BLaER1 (cell line): ENCODE results near the gene FBXL17.

ENCODE experiments used
- H3K27ac ChIP-seq: shearing (Covaris generic); formaldehyde crosslinking; 2 replicates; pipeline ENCODE4 v1.8.1; 2022
- H3K27me3 ChIP-seq: shearing (Covaris generic); formaldehyde crosslinking; 2 replicates; pipeline ENCODE4 v1.8.1; 2022
- H3K36me3 ChIP-seq: shearing (Covaris generic); formaldehyde crosslinking; 2 replicates; pipeline ENCODE4 v1.8.1; 2022
- H3K4me1 ChIP-seq: shearing (Covaris generic); formaldehyde crosslinking; 2 replicates; pipeline ENCODE4 v1.8.1; 2022
- H3K4me2 ChIP-seq: shearing (Covaris generic); formaldehyde crosslinking; 2 replicates; pipeline ENCODE4 v1.8.1; 2022
- H3K4me3 ChIP-seq: shearing (Covaris generic); formaldehyde crosslinking; 2 replicates; pipeline ENCODE4 v1.8.1; 2022
- H3K9ac ChIP-seq: shearing (Covaris generic); formaldehyde crosslinking; 2 replicates; pipeline ENCODE4 v1.8.1; 2022
- H3K9me3 ChIP-seq: shearing (Covaris generic); formaldehyde crosslinking; 2 replicates; pipeline ENCODE4 v1.8.1; 2022
- H4K20me1 ChIP-seq: shearing (Covaris generic); formaldehyde crosslinking; 2 replicates; pipeline ENCODE4 v1.8.1; 2022
- Cebpa-rat ChIP-seq: shearing (Covaris generic); IDR thresholded peaks from 2 replicates; pipeline ENCODE4 v1.8.1; 2022

Gene FBXL17

DNA sequence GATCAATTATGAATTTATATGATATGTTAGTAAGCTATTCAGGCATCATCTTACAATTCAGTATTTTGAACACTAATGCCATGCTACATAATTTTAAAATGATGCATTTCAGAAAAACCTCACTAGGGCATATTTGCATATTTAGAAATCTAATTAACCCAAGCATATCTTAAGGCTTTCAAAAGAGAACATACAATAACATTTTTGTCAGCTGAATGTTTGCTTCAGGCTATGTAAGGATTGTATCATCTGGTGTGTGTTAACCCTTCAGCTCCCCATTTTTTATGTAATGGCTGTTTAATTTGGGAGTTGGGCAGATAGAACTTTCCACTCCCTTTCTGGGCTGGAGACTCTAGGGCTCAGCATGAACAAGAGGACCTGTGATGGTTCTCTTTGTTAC is 412.1 kb downstream of the FBXL17 start:
- Histone ChIP-seq H4K20me1 (no peaks in the 10 kb centered on the region), H3K4me3 (no peak overlapping the region), H3K4me1 (no peaks in the 10 kb centered on the region), H3K4me2 (no peak overlapping the region), H3K27ac (no peak overlapping the region), H3K9me3 (no peaks in the 10 kb centered on the region), H3K27me3 (no peaks in the 10 kb centered on the region), H3K36me3 (no peaks in the 10 kb centered on the region), H3K9ac (no peak overlapping the region)
- no peak for TF ChIP-seq Cebpa-rat

DNA sequence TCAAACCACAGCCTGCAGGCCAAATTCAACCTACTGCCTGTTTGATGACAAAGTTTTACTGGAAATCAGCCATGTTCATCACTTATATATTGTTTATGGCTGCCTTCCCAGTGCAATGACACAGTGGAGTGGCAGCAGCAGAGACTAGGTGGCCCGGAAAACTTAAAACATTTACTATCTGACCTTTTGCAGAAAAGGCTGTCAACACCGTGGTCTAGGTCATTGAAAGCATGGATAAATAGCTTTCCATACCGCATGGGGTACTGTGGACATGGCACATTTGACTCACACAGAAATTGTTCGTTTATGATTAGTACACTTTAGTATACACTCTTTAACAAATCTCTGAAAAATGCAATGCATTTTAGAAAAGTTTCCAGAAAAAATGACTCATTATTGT is 412.9 kb downstream of the FBXL17 start:
- Histone ChIP-seq H3K4me2 (no peak overlapping the region), H3K4me1 (no peaks in the 10 kb centered on the region), H3K9ac (no peak overlapping the region), H3K4me3 (no peak overlapping the region), H4K20me1 (no peaks in the 10 kb centered on the region), H3K27ac (no peak overlapping the region), H3K27me3 (no peaks in the 10 kb centered on the region), H3K9me3 (no peaks in the 10 kb centered on the region), H3K36me3 (no peaks in the 10 kb centered on the region)
- TF ChIP-seq Cebpa-rat, result no peak

DNA sequence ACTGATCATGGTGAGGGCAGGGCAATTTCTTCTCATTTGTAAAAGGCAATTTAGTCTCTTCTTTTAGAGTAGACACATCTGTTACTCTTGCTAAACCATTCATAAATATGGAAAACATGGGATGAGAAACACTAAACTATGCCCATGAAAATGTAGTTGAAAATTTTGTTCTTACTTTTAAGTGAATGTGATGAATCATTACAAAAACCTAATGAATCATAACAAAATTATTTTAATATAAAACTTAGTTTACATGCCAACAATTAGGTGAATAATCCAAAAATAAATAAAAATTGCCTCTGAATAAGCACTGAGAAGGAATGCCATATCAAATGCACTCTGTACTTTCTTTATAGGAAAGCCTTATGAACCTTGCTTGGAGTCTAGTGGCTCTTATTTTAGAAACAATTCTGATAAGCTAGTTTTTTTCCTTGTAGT is 413.5 kb downstream of the FBXL17 start:
- no peak for TF ChIP-seq Cebpa-rat
- Histone ChIP-seq H3K27me3 (no peaks in the 10 kb centered on the region), H3K4me3 (no peak overlapping the region), H3K9me3 (no peaks in the 10 kb centered on the region), H3K36me3 (no peaks in the 10 kb centered on the region), H3K4me1 (no peaks in the 10 kb centered on the region), H3K9ac (no peak overlapping the region), H4K20me1 (no peaks in the 10 kb centered on the region), H3K27ac (no peak overlapping the region), H3K4me2 (no peak overlapping the region)

DNA sequence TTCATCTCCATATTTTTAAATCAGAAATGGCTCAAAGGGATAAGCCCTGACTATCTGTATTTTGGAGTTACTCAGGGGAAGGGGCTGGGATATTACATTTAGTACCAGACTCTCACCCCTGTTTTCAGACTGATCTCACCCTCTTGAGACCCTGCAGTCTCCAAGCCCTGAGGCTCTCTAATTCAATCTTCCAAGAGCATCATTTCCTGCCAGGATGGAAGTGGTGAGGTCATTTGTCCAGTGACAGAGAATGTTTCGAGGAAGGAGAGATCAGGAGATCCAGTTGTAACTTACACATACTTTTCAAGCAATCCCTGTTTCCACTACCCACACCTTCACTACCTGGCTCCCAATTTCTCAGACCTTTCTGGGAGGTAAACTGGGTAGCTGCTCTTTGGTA is 415.7 kb downstream of the FBXL17 start:
- no peak overlapping the region for H3K27ac ChIP-seq

DNA sequence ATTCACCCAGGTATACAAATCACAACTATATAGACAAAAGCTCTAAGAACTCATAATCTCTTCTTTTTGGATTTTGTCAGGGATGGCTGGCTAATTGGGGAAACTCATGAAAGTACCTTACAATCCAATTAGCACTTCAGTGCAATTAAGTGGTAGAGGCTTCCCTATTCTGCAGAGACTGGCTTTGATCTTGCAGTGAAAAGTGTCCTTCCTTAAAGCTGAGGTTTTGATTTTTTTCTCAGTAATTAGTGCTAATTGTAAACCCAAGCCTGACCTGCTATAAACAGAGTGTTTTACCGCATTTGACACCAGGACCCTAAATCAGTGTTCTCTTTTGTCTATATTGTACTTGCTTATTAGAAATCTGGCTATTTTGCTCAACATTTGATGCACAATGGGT is 417.2 kb downstream of the FBXL17 start:
- Histone ChIP-seq H3K4me3 (no peak overlapping the region), H3K27ac (no peak overlapping the region), H3K9me3 (no peaks in the 10 kb centered on the region), H3K4me2 (no peak overlapping the region), H3K36me3 (no peaks in the 10 kb centered on the region), H3K4me1 (no peaks in the 10 kb centered on the region), H3K27me3 (no peaks in the 10 kb centered on the region), H3K9ac (no peak overlapping the region), H4K20me1 (no peaks in the 10 kb centered on the region)
- TF ChIP-seq Cebpa-rat, result no peak

More for the DNA sequence above, 415.7 kb downstream of the FBXL17 start:
- Histone ChIP-seq H3K4me2 (no peak overlapping the region), H3K4me3 (no peak overlapping the region), H3K36me3 (no peaks in the 10 kb centered on the region), H3K4me1 (no peaks in the 10 kb centered on the region), H4K20me1 (no peaks in the 10 kb centered on the region), H3K27me3 (no peaks in the 10 kb centered on the region), H3K9me3 (no peaks in the 10 kb centered on the region), H3K9ac (no peak overlapping the region)
- no peak for TF ChIP-seq Cebpa-rat

DNA sequence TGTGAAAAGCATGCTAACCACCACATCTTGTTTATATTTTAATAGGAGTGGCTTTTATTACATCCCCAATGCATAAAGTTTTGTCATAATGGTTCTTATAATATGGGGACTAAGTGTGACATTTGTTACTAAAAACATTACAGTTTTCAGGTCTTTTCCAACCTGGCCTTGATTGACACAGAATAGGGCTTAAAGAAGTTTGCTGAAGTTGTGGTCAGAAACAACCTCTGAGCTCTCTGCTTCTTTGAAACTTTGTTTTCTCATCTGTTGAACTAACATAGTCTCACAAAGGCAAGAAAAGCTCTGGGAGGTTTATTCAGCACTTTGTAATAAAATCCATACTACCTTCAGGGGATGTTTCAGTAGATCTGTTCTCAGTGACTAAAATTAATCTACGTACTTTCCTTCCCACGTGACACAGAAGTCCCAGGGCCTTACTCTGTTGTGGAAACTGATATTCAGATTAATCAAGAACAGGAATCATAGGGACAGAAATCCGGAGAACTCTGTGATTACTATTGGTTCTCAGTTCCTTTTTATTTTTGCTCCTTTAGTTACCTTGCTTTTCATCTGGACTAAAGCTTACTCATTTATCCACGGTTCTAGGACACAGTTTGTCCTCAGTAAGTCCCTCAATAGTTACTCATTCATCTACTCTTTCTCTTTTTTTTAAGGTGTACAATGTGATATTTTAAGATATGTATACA is 422.2 kb downstream of the FBXL17 start:
- Histone ChIP-seq H4K20me1 (no peaks in the 10 kb centered on the region), H3K27me3 (no peaks in the 10 kb centered on the region), H3K4me3 (no peak overlapping the region), H3K4me2 (no peak overlapping the region), H3K9me3 (no peaks in the 10 kb centered on the region), H3K27ac (no peak overlapping the region), H3K4me1 (no peaks in the 10 kb centered on the region), H3K36me3 (no peaks in the 10 kb centered on the region), H3K9ac (no peak overlapping the region)
- no peak for TF ChIP-seq Cebpa-rat

DNA sequence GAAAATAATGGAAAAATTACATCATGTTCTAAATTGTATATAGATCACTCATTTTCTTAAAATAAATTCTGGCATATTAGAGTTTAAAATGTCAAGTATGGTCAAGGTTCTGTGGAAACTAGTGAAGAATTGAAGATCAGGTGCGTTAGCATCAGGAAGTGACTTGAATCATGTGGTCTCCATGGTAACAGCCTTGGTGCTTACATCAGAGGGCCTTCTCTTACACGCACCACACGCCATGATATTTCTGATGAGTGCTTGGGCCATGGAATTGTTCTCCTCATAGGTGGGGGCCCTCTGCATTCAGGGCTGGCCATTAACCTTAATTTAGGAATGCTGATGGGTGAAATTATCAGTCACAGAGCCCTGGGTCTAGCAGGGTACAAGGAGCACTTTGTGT is 423.0 kb downstream of the FBXL17 start:
- Histone ChIP-seq H3K36me3 (no peaks in the 10 kb centered on the region), H3K4me1 (no peaks in the 10 kb centered on the region), H3K4me2 (no peak overlapping the region), H3K4me3 (no peak overlapping the region), H3K27ac (no peak overlapping the region), H4K20me1 (no peaks in the 10 kb centered on the region), H3K9me3 (no peaks in the 10 kb centered on the region), H3K27me3 (no peaks in the 10 kb centered on the region), H3K9ac (no peak overlapping the region)
- TF ChIP-seq Cebpa-rat, result no peak

DNA sequence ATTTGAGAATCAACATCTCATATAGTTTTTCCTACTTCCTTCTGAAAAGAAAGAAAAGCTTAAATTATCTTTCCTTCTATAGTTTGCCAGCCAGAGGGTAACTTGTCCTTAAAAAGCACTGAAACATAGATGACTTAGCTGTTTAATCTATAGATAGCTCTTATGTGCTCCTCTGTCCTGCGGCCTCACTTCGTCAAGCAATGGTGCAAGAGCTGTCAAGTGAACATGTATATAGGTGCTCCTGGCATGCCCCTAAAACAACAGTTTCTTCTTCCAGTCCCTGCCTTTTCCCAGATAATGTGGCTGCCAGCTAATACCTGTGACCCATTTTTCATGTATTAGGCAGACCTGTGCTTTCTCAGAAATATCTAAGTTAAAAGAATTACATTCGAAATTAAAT is 423.5 kb downstream of the FBXL17 start:
- TF ChIP-seq Cebpa-rat, result no peak
- Histone ChIP-seq H3K27me3 (no peaks in the 10 kb centered on the region), H3K4me1 (no peaks in the 10 kb centered on the region), H3K27ac (no peak overlapping the region), H3K4me3 (no peak overlapping the region), H3K9me3 (no peaks in the 10 kb centered on the region), H3K4me2 (no peak overlapping the region), H3K36me3 (no peaks in the 10 kb centered on the region), H3K9ac (no peak overlapping the region), H4K20me1 (no peaks in the 10 kb centered on the region)

DNA sequence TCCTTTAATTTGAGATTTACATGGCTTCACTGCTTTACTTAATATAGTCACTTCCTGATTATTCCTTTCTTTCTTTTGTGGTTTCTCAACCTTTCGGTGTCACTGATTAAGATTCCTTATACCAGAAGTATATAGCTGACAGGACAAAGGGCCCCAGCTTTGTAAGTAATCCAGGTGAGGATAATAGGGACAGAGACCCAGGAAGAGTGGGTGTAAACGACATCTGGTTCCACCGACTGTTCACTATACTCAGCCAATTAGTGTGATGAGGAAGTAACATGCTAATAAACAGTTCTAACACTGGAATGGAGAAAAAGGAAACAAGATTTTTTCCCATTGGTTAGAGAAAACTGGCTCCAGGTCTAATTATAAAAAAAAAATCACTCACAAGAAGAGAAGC is 424.8 kb downstream of the FBXL17 start:
- H3K27ac ChIP-seq, result no peak overlapping the region
- no peaks in the 10 kb centered on the region for H3K9me3 ChIP-seq
- H3K36me3 ChIP-seq, result no peaks in the 10 kb centered on the region
- H3K4me3 ChIP-seq, result no peak overlapping the region
- H3K4me1 ChIP-seq, result no peaks in the 10 kb centered on the region
- H3K4me2 ChIP-seq, result no peak overlapping the region
- no peak for TF ChIP-seq Cebpa-rat
- H3K27me3 ChIP-seq, result no peaks in the 10 kb centered on the region
- H3K9ac ChIP-seq, result no peak overlapping the region
- no peaks in the 10 kb centered on the region for H4K20me1 ChIP-seq

DNA sequence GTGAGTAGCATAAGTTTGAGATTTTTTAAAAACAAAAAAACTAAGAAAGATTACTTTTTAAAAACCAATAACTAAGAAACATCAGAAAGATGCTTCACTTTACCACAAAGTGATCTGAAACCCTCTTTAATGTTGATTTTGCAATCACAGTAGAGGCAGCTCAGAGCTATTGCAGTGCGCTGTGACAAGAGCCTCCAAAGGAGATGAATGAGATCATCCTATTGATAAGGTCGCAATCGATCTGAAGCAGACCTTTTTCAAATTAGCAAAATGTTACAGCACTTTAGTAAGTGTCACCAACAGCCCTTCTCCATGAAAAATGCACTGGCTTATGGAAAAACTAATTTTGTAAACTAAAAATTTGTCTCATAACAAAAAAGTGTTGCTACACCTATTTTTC is 426.6 kb downstream of the FBXL17 start:
- Histone ChIP-seq H3K36me3 (no peaks in the 10 kb centered on the region), H3K4me3 (no peak overlapping the region), H3K4me2 (no peak overlapping the region), H3K9me3 (no peaks in the 10 kb centered on the region), H4K20me1 (no peaks in the 10 kb centered on the region), H3K9ac (no peak overlapping the region), H3K4me1 (no peaks in the 10 kb centered on the region), H3K27ac (no peak overlapping the region), H3K27me3 (no peaks in the 10 kb centered on the region)
- no peak for TF ChIP-seq Cebpa-rat

DNA sequence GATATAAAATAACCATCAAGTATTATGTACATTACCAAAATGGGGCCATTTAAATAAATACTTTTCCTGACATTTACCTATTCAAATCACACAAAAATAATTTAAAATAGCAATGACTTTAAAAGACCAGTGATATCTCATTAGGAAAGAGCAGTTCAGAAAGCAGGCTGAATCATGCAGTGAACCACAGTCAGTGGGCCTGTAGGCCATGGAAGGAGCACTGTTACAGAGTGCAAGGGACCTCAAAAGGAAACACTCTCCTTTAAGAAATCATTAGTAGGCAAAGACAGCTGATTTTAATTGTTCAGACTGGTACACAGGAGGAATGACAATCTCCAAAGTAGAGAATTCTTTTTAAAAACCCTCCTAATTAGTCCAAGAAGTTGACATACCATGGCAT is 427.6 kb downstream of the FBXL17 start:
- no peak for TF ChIP-seq Cebpa-rat
- no peaks in the 10 kb centered on the region for H4K20me1 ChIP-seq
- H3K4me1 ChIP-seq, result no peaks in the 10 kb centered on the region
- no peaks in the 10 kb centered on the region for H3K9me3 ChIP-seq
- no peak overlapping the region for H3K4me3 ChIP-seq
- H3K36me3 ChIP-seq, result no peaks in the 10 kb centered on the region
- no peak overlapping the region for H3K27ac ChIP-seq
- H3K9ac ChIP-seq, result no peak overlapping the region
- no peaks in the 10 kb centered on the region for H3K27me3 ChIP-seq
- H3K4me2 ChIP-seq, result no peak overlapping the region
